ENCODE measurements around the gene GPBAR1.
A peak's percentile ranks its signal among the peaks of the same experiment; 100 is the strongest.

GPBAR1 gene

GRCh38 chr2:218228366-218229090 lies 32.3 kb upstream of the GPBAR1 start:
- TF ChIP-seq CTCF (IDR thresholded peaks at IDR 0.05; ENCODE audit: borderline replicate concordance, insufficient read depth, low read depth, low read length) = no peak
- no peak overlapping the region for H3K4me3 ChIP-seq (ENCODE audit: low read depth, low read length)

- TF ChIP-seq CTCF (IDR thresholded peaks at IDR 0.05; ENCODE audit: borderline replicate concordance, insufficient read depth, low read depth, low read length) = no peak
- no peak overlapping the region for H3K4me3 ChIP-seq (ENCODE audit: low read depth, low read length)
Observed at GRCh38 chr2:218229239-218229638, 31.6 kb upstream of the GPBAR1 start.

GRCh38 chr2:218229851-218230250 lies 31.0 kb upstream of the GPBAR1 start:
- no peak overlapping the region for H3K4me3 ChIP-seq (ENCODE audit: low read depth, low read length)
- no peak for TF ChIP-seq CTCF (IDR thresholded peaks at IDR 0.05; ENCODE audit: borderline replicate concordance, insufficient read depth, low read depth, low read length)

- H3K4me3 ChIP-seq (ENCODE audit: low read depth, low read length) = no peak overlapping the region
- TF ChIP-seq CTCF (IDR thresholded peaks at IDR 0.05; ENCODE audit: borderline replicate concordance, insufficient read depth, low read depth, low read length) = peak; percentile 29; the same call in 1 of the 2 replicates
Observed at GRCh38 chr2:218230882-218231281, 29.9 kb upstream of the GPBAR1 start.

GRCh38 chr2:218233543-218233942 lies 27.3 kb upstream of the GPBAR1 start:
- TF ChIP-seq CTCF (IDR thresholded peaks at IDR 0.05; ENCODE audit: borderline replicate concordance, insufficient read depth, low read depth, low read length) = no peak
- H3K4me3 ChIP-seq (ENCODE audit: low read depth, low read length) = no peak overlapping the region

GRCh38 chr2:218234521-218234920 lies 26.3 kb upstream of the GPBAR1 start:
- no peak overlapping the region for H3K4me3 ChIP-seq (ENCODE audit: low read depth, low read length)
- TF ChIP-seq CTCF (IDR thresholded peaks at IDR 0.05; ENCODE audit: borderline replicate concordance, insufficient read depth, low read depth, low read length) = no peak

GRCh38 chr2:218235017-218235416 lies 25.8 kb upstream of the GPBAR1 start:
- TF ChIP-seq CTCF (IDR thresholded peaks at IDR 0.05; ENCODE audit: borderline replicate concordance, insufficient read depth, low read depth, low read length) = no peak
- H3K4me3 ChIP-seq (ENCODE audit: low read depth, low read length) = no peak overlapping the region

All from GM12875 (cell line).